Gastrocnemius medialis (tissue), 4 donors: ENCODE measurements around the gene KLHL25. TPM values are rescaled to one million over a fixed set of nuclear protein-coding genes. Genes with fewer than 3 reads are reported as not detected.

Experiments
- ATAC-seq, 2 donors: fragments of 150-250 bp; one replicate each; pipeline ENCODE4 v1.9.1; 2016
- DNase-seq, 2 donors: peaks; one replicate each; pipeline ENCODE4 v3.0.0-alpha.2; 2019
- H3K27ac ChIP-seq, 4 donors: fragments of 200-600 bp; sonication (generic); 1 replicate in 1 of 4; 2 replicates in 3 of 4; pipeline ENCODE4 v1.5.1; 2016 to 2018; ENCODE audit warnings: mild to moderate bottlenecking in 2 of 4, moderate library complexity in 1 of 4
- H3K27me3 ChIP-seq, 3 donors: fragments of 200-600 bp; sonication (generic) in 2 of 3; 1 replicate in 1 of 3; 2 replicates in 2 of 3; pipeline versions ENCODE4 v1.5.1 to v1.6.0; 2016 to 2019; ENCODE audit warnings: mild to moderate bottlenecking in 1 of 3, moderate library complexity in 1 of 3
- H3K36me3 ChIP-seq, 2 donors: fragments of 200-600 bp; sonication (generic) in 1 of 2; one replicate each; pipeline ENCODE4 v1.5.1; 2017 to 2018
- H3K4me1 ChIP-seq, 2 donors: fragments of 200-600 bp; sonication (generic) in 1 of 2; one replicate each; pipeline ENCODE4 v1.5.1; 2016 to 2017; ENCODE audit warnings: mild to moderate bottlenecking in 2 of 2
- H3K4me3 ChIP-seq, 4 donors: fragments of 200-600 bp; sonication (generic) in 3 of 4; 1 replicate in 1 of 4; 2 replicates in 3 of 4; pipeline ENCODE4 v1.5.1; 2016 to 2019; ENCODE audit warnings: mild to moderate bottlenecking in 2 of 4
- H3K9me3 ChIP-seq, 3 donors: fragments of 200-600 bp; sonication (generic) in 2 of 3; 1 replicate in 1 of 3; 2 replicates in 2 of 3; pipeline ENCODE4 v1.5.1; 2016 to 2019
- CTCF ChIP-seq, 5 experiments: fragments of 450-650 bp in 3 of 5; fragments of 200-600 bp in 2 of 5; sonication (generic) in 2 of 5; IDR thresholded peaks in 4 of 5; conservative IDR thresholded peaks in 1 of 5; 1 replicate in 4 of 5; 2 replicates in 1 of 5; pipeline ENCODE4 v1.5.1; 2016 to 2019; ENCODE audit warnings: antibody characterized with exemption in 5 of 5, mild to moderate bottlenecking in 3 of 5, moderate library complexity in 3 of 5
- POLR2A ChIP-seq, 2 donors: fragments of 450-650 bp; IDR thresholded peaks; one replicate each; pipeline ENCODE4 v1.6.1; 2017; ENCODE audit warnings: antibody characterized with exemption in 2 of 2, mild to moderate bottlenecking in 2 of 2, moderate library complexity in 2 of 2
- in situ Hi-C, 4 donors: fragments of 200-750 bp; cut with MboI; loops; one replicate each; pipeline versions ENCODE4 v1.15.0 to v1.8.0; 2017; ENCODE audit warnings: low sequenced_read_pairs in 4 of 4
- intact Hi-C: fragments of 100-400 bp; cut with DNase I; formaldehyde crosslinking; loops from one replicate; pipeline ENCODE4 v1.15.1; 2023; ENCODE audit warnings: low total_unique reads
- total RNA-seq, 4 donors: library from RNA; depleted of rRNA; stranded (reverse); fragments of >200 nt; gene quantifications; one replicate each; pipeline versions ENCODE4 v1.1.0 to v1.2.3, GENCODE V29; 2016

KLHL25 gene
- total RNA-seq, 4 donors from 2014 or later, result 4.8 to 7.0 (median 6.8) TPM

DNA sequence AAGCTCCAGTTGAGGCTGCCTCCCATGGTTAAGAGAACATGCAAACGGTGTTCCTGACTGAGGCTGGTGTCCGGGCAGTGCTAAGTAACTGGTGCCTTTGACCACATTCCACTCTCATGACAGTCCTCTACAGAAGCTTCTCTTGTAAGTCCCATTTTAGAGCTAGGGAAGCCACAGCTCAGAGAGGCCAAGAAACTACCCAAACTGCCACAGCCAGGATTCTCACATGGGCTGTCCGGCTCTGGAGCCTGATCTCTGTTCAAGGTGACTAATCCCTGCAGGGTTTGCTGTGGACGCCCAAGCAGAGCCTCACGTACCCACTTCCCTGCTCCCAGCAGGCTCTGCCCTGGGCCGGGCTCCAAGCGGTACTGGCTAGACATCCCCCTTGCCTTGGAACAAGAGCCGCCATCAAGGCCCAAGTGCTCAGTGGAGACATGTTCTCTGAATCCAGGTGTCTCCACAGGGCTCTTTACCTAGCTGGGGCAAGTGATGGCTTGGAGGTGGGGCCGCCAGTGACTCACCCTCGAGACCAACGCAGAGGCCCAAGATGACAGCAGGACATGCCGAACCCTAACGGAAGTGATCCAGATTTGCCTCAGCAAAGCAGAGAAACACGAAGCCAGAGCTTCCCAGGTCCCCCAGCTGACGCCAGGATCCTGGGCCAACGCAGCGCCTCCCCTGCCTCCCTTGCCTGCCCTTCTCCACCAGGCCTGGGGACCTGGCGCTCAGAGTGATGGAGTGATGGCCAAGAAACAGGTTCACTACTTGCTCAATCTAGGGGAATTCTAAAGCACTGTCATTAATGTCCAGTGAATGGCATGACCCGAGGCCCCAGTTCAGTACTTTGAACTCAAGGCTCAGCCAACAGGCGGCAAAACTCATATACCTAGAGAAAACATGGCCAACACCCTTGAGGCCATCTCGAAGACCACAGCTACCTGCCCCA is 24.4 kb downstream of the KLHL25 start:
- in situ Hi-C loops, result no loop called here
- no peak for ATAC-seq
- Histone ChIP-seq H3K27ac (peak overlapping the region in 2 of 4 donors; percentile 41 to 71), H3K36me3 (peaks cover 0 to 9% of the 10 kb centered on the region in 2 donors), H3K4me1 (peaks cover 34 to 35% of the 10 kb centered on the region in 2 donors), H3K9me3 (no peaks in the 10 kb centered on the region), H3K27me3 (no peaks in the 10 kb centered on the region), H3K4me3 (no peak overlapping the region)
- DNase-seq, result no peak
- TF ChIP-seq CTCF (IDR thresholded peaks at IDR 0.05 in 4 of 5, conservative IDR thresholded peaks at IDR 0.05 in 1 of 5) (no peak), POLR2A (IDR thresholded peaks at IDR 0.05) (no peak)
- intact Hi-C loops, result no loop called here

- Histone ChIP-seq H3K36me3 (peaks cover 0 to 9% of the 10 kb centered on the region in 2 donors), H3K27me3 (no peaks in the 10 kb centered on the region), H3K9me3 (no peaks in the 10 kb centered on the region), H3K27ac (no peak overlapping the region), H3K4me3 (no peak overlapping the region), H3K4me1 (peaks cover 42 to 43% of the 10 kb centered on the region in 2 donors)
- TF ChIP-seq CTCF (IDR thresholded peaks at IDR 0.05 in 4 of 5, conservative IDR thresholded peaks at IDR 0.05 in 1 of 5), result no peak
- TF ChIP-seq POLR2A (IDR thresholded peaks at IDR 0.05), result no peak
- DNase-seq (no peak), ATAC-seq (no peak)
- in situ Hi-C loops (no loop called here), intact Hi-C loops (loop anchor here (5.0 kb wide), 1 partner anchor 37 kb away; no protein-coding TSS in a partner anchor)
Observed at GRCh38 chr15:85769182-85769900, 25.4 kb downstream of the KLHL25 start.

DNA sequence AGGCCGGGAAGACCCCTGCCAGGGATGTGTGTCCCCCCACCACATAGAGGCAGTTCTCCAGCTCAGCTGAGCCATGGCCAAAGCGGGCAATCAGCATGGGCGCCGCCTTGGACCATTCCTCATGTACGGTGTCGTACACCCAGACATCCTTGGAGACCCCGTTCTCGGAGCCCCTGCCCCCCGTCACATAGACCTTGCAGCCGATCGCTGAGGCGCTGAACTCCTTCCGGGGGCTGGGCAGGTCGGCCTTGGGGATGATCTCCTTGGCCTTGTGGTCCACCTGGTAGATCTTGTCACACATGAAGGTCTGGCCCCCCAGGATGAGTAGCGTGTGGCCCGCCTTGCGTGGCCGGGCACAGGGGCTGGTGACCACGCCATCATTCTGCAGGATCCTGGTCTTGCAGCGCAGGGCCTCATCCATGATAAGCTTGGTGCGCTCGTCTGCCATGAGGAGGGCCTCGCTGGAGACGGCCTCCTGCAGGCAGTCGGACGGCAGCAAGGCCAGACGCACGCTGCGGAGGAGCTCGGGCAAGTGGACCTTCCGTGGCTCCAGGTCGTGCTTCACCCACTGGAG is 26.0 kb downstream of the KLHL25 start:
- Histone ChIP-seq H3K9me3 (no peaks in the 10 kb centered on the region), H3K4me3 (no peak overlapping the region), H3K27me3 (no peaks in the 10 kb centered on the region), H3K4me1 (peaks cover 47 to 48% of the 10 kb centered on the region in 2 donors), H3K27ac (no peak overlapping the region), H3K36me3 (peaks cover 0 to 9% of the 10 kb centered on the region in 2 donors)
- intact Hi-C loops, result loop anchor here (5.0 kb wide), 1 partner anchor 36 kb away; no protein-coding TSS in a partner anchor
- TF ChIP-seq CTCF (IDR thresholded peaks at IDR 0.05 in 4 of 5, conservative IDR thresholded peaks at IDR 0.05 in 1 of 5), result no peak
- no peak for TF ChIP-seq POLR2A (IDR thresholded peaks at IDR 0.05)
- in situ Hi-C loops, result no loop called here
- ATAC-seq (no peak), DNase-seq (no peak)

DNA sequence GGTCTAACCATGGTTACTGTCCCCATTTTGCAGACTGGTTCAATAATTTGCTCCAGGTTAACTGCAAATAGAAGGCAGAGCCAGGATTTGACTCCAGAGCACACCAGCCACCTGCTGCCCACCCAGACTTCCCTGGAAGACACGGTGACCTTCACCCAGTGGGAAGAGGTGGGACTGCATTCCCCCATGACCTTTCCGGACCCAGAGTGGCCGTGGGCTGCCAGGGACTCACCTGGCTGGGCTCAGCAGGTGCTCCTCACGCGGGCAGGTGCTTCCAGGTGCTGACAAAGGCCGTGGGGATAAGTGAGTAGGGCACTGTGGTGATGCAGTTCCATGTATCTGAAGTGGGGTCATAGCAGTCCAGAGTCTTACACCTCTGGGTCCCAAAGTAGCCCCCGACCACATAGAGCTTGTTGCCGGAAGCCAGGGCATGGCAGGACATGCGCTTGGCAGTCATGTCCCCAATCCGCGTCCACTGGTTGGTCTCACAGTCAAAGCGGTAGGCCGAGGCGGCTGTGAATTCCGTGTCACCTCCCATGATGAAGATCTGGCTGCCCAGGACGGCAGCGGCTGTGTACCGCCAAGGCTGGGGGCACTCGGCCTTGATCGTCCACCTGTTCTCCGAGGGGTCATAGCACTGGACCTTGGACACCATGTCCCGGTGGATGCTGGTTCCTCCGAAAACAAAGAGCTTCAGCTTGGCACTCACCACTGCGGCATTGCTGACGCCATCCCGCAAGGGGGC is 26.8 kb downstream of the KLHL25 start:
- H3K27me3 ChIP-seq, result no peaks in the 10 kb centered on the region
- DNase-seq (no peak), ATAC-seq (no peak)
- in situ Hi-C loops (no loop called here), intact Hi-C loops (loop anchor here (5.0 kb wide), 1 partner anchor 36 kb away; no protein-coding TSS in a partner anchor)
- H3K9me3 ChIP-seq, result no peaks in the 10 kb centered on the region
- H3K27ac ChIP-seq, result no peak overlapping the region
- no peak overlapping the region for H3K4me3 ChIP-seq
- H3K36me3 ChIP-seq, result peaks cover 0 to 9% of the 10 kb centered on the region in 2 donors
- H3K4me1 ChIP-seq, result peaks cover 47 to 49% of the 10 kb centered on the region in 2 donors
- no peak for TF ChIP-seq POLR2A (IDR thresholded peaks at IDR 0.05)
- no peak for TF ChIP-seq CTCF (IDR thresholded peaks at IDR 0.05 in 4 of 5, conservative IDR thresholded peaks at IDR 0.05 in 1 of 5)
